Fibroblast of the aortic adventitia (primary cell): ENCODE data around the gene LIN37. TPM values are rescaled to one million over a fixed set of nuclear protein-coding genes. Genes with fewer than 3 reads are reported as not detected.

Experiments
- DNase-seq: peaks from one replicate; pipeline ENCODE4 v3.0.0-alpha.2; 2010; ENCODE audit warnings: low read depth
- H3K4me3 ChIP-seq: 2 replicates; pipeline ENCODE4 v1.5.1; 2011; ENCODE audit warnings: low read depth, mild to moderate bottlenecking, control low read depth, low read length, moderate library complexity
- total RNA-seq: library from RNA; depleted of rRNA; stranded (reverse); fragments of >200 nt; gene quantifications from 2 replicates; pipeline ENCODE4 v1.2.3, GENCODE V29; 2012; ENCODE audit warnings: low replicate concordance
- TF ChIP-seq, protein P1 (sequence below): IDR thresholded peaks from 2 replicates; pipeline ENCODE4 v1.5.1; 2011; ENCODE audit warnings: mild to moderate bottlenecking, low read length, control low read depth, inconsistent platforms; ENCODE audit not compliant: insufficient read depth

The LIN37 gene
- total RNA-seq, 1 donor: 15.3 TPM

DNA sequence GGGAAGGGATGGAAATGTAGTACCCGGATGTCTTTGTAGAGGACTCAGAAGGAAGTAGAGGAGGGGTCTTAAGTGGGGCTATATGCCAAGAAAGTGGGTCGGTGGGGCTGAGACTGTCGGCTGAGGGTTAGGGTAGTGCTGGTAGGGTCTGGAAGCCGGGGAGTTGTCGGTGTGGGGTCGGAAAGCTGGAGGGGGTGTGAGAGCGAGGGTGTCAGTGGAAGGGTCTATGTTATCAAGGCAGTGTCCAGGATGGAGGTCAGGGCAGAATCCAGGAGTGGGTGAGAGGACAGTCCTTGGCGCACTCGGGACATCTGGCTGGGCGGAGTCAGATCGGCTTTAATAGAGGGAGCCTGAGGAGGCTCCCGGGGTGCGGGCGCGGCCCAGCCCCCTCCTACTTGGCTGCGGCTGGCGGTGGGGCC is 6.8 kb downstream of the LIN37 start:
- peak overlapping the region; percentile 91 for H3K4me3 ChIP-seq
- no peak for DNase-seq
- TF ChIP-seq, protein P1, sequence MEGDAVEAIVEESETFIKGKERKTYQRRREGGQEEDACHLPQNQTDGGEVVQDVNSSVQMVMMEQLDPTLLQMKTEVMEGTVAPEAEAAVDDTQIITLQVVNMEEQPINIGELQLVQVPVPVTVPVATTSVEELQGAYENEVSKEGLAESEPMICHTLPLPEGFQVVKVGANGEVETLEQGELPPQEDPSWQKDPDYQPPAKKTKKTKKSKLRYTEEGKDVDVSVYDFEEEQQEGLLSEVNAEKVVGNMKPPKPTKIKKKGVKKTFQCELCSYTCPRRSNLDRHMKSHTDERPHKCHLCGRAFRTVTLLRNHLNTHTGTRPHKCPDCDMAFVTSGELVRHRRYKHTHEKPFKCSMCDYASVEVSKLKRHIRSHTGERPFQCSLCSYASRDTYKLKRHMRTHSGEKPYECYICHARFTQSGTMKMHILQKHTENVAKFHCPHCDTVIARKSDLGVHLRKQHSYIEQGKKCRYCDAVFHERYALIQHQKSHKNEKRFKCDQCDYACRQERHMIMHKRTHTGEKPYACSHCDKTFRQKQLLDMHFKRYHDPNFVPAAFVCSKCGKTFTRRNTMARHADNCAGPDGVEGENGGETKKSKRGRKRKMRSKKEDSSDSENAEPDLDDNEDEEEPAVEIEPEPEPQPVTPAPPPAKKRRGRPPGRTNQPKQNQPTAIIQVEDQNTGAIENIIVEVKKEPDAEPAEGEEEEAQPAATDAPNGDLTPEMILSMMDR: no peak

- peak; percentile 85 for DNase-seq
- TF ChIP-seq, protein P1: no peak
- peak overlapping the region; percentile 91 for H3K4me3 ChIP-seq
Measured at GRCh38 chr19:35755550-35756376, 7.4 kb downstream of the LIN37 start.

DNA sequence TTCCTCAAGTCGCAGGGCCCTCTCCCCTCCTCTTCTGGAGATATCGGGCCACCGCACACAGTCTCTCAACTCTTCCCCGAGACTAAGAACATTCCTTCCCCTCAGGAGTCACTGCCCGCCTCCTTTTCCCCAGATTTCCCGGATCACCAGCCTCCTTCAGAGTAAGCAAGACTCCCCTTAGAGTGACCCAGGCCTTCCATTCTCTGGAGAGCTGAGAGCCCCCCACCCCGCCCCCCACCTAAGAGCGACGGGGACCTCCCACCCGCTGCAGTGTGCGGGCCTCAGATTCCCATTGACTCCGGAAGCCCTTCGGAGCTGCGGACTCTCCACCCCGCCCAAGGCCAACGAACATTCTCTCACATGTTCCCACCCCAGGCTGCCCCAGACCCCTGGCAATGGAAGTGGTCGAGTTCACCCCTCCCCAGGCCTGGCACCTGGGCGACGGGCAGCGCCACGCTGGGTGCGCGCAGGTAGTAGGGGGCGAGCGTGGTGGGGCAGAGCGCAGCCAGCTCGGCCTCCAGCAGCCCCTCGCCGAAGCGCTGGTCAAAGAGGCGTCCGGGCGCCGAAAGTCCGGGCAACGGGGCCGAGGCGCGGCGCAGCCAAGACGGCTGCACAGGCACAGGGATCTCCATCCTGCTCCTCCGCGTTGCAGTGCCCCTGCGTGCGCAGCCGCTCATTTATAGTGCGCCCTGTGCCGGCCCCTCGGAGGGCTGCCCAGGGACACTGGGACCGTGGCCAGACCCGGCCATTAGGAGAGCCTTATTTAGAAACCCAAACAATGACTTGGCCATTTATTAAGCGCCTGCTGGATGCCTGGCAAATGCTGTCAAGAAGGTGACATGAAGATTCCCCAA is 8.2 kb downstream of the LIN37 start, which contains the start of gene HSPB6:
HSPB6 (minus strand) TSS at position 653 of the 854 bp plus-strand sequence; CDS start at position 632, 21 bp downstream.
- DNase-seq: peak; percentile 49
- peak within 1 kb of the TSS; percentile 91 for H3K4me3 ChIP-seq
- TF ChIP-seq, protein P1: no peak

GRCh38 chr19:35757231-35757748 is 8.9 kb downstream of the LIN37 start:
- TF ChIP-seq, protein P1: no peak
- H3K4me3 ChIP-seq: peak overlapping the region; percentile 91
- peak; percentile 100 for DNase-seq

DNA sequence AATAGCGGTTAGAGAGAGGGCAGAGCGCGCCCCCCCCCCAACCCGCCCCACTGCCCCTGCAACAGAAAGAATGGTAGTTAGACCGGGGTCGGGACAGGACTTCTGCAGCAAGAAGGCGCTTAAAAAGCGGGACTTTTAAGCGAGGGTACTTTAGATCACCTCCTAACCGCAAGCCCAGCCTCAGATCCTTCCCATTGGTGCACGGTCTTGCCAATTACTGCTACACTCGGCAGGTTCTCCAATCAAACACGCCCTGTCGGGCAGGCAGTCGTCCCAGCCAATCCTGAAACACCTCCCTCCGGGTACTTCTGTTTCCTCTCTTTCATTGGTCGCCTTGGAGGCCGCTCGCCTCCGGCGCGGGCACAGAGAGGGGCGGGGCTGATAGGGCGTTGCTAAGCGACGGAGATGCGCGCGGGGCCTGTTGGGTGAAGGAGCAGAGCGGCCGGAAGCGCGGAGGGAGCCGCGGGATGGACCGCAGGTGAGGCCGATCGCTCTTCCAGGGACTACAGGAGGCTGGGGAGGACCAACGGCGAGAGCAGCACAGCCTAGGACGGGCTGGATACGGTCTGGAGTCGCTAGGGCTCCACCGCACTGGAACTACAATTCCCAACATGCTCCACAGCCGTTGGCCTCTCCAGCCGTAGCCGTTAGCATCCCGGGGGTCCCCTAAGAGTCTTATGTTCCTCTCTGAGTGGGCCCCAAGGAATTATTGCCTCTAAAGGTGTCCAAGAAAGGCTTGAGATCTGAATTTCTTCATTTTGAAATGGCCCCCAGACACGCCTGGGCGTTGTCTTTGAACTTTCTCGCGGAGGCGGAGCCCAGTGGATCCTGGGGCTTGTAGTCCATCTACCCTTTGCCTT is 9.6 kb downstream of the LIN37 start, which contains the start of gene PROSER3:
PROSER3 (plus strand) TSS at position 428 of the 860 bp plus-strand sequence; CDS start at position 468, 40 bp downstream.
- DNase-seq: peak; percentile 100
- peak within 1 kb of the TSS; percentile 100 for H3K4me3 ChIP-seq
- TF ChIP-seq, protein P1: no peak

DNA sequence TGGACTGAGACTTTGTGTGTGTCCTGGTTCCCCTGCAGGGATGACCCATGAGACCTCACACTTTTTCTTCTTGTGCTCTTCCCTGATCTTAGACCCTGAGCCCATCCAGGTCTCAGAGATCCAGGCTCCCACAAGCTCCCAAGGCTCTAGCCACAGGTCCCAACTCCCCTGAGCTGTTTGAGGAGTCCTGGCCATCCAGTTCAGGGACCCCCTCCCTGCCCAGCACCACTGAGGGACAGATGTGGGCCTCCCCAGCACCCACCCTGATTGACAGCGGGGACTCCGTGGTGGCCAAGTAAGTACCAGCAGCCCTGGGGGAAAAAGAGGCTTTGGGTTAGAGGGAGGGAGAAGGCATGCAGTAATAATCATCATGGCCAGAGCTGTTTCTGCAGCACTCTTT is 11.3 kb downstream of the LIN37 start:
- no peak overlapping the region for H3K4me3 ChIP-seq
- no peak for DNase-seq

More for the DNA sequence above, 11.3 kb downstream of the LIN37 start:
- TF ChIP-seq, protein P1: no peak
